ENCODE results near the gene GABRR2.

The GABRR2 gene
- 0.46 to 2.6 (median 1.2) reads per million in 18 experiments for total RNA-seq

GRCh38 chr6:89315249-89315885, at the start of gene GABRR2:
GABRR2 (minus strand) TSS chr6:89315299; CDS start chr6:89315165, 134 bp downstream.
- no peak for DNase-seq

GRCh38 chr6:89364586-89364985, 49.5 kb upstream of the GABRR2 start:
- no peak for DNase-seq

DNA sequence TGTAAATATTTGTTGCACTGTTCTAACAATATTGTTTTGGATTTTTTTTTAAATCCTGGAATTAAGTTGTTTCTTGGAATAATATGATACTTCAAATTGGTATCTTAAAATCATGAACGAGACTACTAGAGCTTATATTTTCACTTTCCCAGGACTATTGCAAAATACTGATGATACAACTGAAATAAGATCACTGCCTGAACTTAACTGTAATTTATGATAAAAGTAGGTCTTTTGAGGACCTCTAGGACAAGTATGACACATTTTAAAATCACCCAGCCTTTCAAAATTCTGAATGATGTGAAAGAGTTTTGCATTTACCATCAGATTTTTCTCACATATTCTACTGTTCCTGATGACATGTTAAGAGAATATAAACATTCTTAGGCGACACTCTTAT, 46.1 kb upstream of the GABRR2 start:
- no peak for DNase-seq

DNA sequence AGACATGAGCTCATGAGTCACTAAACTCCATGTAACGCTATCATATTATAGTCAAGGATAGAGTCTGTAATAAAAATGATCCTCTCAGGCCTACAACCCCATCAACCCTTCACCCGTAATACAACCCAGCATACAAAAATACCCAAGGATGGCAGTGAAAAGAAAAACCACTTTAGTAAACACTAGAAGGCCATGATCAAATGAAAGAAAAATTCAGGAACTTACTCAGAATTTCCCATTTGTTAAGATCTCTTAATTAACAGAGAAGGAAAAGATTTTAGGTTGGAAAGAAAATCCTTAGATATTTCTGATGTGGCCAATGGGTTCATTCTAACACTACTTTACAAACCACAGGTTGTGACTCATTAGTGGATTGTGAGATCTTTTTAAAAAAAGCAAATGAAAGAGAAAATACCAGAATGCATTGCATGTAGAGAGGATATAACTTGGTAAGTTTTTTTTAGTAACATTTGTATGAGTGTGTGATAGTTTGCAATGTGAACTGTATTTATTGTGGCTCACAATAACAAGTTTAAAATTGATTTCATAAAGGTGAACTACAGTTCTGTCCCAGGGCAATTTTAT, 45.4 kb upstream of the GABRR2 start:
- no peak for DNase-seq

DNA sequence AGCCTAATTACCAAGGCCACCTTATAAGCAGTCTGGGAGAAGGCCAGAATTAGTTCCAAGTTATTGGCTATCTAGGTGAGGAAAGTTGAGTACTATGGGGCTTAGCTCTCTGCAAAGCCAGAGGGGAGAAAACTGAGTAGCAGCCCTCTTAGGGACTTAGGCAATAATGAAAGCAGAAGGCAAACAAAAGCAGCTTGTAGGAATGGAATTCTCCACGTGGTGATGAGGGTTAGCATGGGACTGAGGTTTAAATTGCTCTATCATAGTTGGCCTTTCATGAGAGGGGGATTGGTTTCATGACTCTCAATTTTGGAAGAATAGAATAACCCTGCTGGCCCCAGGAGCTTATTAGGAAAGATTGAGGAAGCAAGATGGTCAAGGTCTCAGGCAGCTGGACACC, 44.5 kb upstream of the GABRR2 start:
- DNase-seq = no peak

- DNase-seq = no peak
Observed at GRCh38 chr6:89357390-89357789, 42.3 kb upstream of the GABRR2 start.

- no peak for DNase-seq
Observed at GRCh38 chr6:89356642-89357170, 41.6 kb upstream of the GABRR2 start.

GRCh38 chr6:89355511-89356194, 40.6 kb upstream of the GABRR2 start:
- no peak for DNase-seq

- DNase-seq = no peak
Observed at GRCh38 chr6:89353702-89354392, 38.7 kb upstream of the GABRR2 start.

DNA sequence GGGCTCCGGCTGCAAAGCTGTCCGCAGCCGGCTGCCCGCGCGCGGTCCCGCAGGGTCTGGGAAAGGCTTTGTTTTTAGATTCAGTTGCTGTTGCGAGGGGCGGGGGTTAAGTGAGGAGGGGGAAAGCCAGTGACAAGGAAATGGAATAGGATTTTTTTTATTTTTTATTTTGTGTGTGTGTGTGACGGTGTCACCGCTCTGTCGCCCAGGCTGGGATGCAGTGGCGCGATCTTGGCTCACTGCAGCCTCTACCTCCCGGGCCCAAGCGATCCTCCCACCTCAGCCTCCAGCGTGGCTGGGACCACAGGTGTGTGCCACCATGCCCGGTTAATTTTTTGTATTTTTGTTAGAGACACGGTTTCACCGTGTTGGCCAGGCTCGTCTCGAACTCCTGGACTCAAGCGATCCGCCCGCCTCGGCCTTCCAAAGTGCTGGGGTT, 38.0 kb upstream of the GABRR2 start:
- DNase-seq = no peak

DNA sequence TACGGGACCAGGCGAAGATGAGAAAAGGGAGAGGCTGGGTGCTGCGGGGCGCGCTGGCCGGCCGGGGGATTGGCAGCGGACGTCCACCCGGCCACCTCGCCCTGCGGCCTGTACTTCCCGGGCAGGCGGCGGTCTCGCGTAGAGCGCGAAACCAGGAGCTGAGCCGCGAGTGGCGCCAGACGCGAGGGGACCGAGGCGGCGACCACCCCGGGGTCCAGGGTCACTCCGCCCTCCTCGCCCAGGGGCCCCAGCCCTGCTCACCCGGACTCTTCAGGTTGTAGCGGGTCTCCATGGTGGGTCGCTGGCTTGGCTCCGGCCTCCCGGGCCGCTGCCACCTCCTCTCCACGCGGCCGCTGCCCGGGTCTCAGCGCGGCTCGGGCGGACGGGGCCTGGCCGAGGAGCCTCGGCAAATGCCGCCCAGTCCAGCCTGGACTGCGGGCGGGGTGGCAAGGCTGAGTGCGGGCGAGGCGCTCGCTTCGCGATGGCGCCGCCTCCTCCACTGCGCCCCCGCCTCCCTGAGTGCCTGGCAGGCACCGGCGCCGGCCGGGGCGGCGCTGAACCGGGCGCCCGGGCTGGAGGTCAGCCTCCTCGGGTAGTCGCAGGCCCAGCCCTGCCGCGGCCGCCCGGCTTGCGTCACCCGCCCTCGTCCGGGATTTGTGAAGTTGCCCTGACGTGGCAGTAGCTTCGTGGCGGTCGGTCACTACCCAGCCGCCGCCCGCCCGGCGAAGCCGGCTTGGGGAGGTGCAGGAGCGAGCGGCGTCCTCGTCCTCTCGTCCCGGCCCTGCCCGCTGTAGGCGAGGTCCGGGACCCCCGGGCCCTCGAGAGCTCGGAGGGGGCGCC, 37.4 kb upstream of the GABRR2 start, which contains the start of gene UBE2J1:
Gene UBE2J1, minus strand, starts transcription at position 445 of the 840 bp plus-strand sequence. Its CDS starts 153 bp downstream, at position 292.
- DNase-seq = peak; percentile 97 to 98

DNA sequence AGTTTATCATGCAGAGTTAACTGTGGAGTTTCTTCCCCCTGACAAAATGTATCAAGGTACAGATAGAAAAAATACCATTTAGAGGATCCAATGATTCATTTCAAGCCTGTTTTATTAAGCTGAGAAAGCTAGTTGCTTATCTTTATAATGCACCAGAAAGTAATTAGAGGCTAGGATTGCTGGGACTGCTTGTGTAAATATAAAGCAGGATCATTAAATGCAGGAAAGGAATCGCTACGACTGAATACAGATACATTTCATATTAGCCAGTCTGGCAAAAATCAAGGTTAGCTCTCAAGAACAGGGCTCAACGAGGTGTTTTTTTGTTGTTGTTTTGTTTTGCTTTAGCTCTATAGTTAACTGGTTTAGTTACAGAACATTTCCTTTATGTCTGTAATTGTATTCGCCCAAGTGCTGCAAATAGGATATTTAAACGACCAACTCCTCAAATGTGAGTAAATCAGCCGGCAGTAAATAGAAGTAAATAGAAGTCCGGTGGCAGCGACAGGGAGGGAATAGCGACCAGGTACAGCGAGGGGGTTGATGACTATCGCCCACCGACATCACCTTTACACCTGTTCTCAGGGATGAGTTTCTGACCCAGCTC, 36.7 kb upstream of the GABRR2 start:
- DNase-seq = no peak

DNA sequence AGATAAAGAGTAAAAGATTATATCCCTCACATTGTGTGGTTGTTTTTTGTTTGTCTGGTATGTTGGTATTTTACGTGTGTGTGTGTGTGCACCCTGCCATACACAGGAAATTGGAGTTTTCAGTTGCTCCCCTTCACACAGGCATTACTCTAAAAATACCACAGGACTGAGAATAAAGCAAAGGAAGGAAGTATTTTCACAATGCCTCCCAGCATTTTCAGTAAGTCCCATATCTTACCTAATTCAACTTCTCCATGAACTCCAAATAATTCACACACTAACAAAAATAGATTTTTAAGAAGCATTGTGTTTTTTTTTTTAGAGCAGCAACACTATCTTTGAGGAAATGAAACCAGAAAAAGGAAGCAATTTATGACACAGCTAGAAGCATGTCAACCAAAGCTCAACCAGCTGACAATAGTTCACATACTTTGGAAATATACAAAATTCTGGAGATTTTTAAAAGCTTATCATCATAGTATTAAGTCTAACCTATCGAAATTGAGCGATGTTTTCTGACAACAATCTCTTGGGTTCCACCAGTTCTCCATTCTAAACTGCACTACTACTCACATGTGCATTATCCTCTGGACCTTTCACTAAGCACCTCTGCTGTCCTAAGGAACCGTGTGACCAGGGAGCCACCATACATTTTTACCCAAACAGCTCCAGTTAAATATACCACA, 35.3 kb upstream of the GABRR2 start:
- peak; percentile 75 to 95 for DNase-seq

DNA sequence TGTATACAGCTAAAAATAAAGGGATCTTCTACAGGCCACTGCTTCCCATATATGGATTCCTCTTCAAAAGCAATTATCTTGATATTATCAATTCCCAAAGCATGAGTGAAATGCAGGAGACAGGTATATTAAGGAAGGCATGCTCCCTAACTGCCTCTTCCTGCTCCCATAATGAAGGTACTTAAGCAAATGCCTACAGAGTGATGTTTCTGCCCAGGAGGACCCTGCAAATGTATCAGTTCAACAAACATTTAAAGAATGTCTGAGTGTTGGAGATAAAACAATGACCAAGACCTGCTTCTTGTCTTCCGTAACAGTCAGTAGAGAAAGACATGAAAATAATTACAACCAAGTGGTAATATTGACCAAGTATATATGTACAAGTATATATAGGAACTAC, 33.3 kb upstream of the GABRR2 start:
- no peak for DNase-seq

GRCh38 chr6:89347825-89348224, 32.7 kb upstream of the GABRR2 start:
- DNase-seq = peak in 1 of 2 donors; percentile 54

DNA sequence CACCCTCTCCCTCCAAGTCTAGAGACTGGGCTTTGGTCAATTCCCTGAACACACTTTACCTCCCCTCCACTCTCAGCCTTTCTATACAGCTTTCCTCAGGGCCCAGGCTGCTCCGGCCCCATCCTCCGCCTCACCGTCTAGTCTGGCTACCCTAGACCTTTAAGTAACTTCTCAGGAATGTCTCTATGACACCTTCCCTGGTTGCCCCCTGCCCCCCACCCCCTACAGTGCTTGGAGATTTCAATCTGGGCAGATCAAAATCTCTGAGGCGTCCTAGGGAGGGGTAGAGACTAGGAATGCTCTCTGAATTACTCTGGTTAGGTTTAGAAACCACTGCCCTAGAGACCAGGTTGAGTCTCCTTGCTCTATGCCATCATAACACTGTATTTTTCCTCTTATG, 31.3 kb upstream of the GABRR2 start:
- DNase-seq = no peak

- DNase-seq = no peak
Observed at GRCh38 chr6:89339565-89339964, 24.5 kb upstream of the GABRR2 start.

- DNase-seq = no peak
Observed at GRCh38 chr6:89335164-89335563, 20.1 kb upstream of the GABRR2 start.

GRCh38 chr6:89330910-89331309, 15.8 kb upstream of the GABRR2 start:
- DNase-seq = no peak

GRCh38 chr6:89328976-89329375, 13.9 kb upstream of the GABRR2 start:
- DNase-seq = no peak

DNA sequence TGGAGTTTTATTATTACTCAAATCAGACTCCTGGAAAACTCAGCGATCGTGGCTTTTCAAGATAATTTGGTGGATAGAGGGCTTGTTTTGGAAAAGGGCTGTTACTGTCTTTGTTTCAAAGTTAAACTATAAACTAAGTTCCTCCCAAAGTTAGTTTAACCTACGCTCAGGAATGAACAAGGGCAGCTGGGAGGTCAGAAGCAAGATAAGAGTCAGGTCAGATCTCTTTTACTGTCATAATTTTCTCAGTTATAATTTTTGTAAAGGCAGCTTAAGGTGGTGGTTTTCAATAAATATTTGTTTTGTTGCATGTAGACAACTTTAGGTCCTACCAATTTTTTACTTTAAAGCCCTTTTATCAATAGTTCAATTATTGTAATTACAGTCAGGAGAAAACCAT, 9.2 kb upstream of the GABRR2 start:
- DNase-seq = no peak
